HG02678 (cell line): ENCODE data around the gene MRPL37.
"Not testable (repeated sequence)": the region's sequence is repeated elsewhere in the genome, so short reads cannot be mapped to it uniquely, and the experiment has no call there.

Experiments
- ATAC-seq: cut with Tn5 transposase; IDR thresholded peaks from one replicate; pipeline ENCODE4 v1.9.1; 2021; ENCODE audit warnings: mild to moderate bottlenecking, moderate library complexity; ENCODE audit not compliant: unreplicated experiment

Gene MRPL37

DNA sequence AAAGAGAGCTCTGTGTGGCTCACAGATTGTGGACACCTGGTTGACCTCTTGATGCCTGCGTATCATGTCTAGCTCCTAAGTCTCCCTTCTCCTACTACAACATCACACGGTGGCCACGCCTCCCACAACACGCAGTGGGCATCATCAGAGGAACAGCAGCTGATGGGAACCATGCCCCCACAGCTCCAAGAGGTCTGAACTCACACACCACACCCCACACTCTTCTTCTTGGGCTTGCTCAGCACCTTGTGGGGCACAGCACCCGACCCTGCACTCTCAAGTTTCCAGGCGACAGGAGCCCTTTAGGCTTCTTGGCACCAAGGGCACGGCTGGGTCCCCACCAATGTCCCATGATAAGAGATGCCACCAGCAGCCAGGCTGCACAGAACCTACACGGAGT is 28.4 kb upstream of the MRPL37 start:
- ATAC-seq: no peak

DNA sequence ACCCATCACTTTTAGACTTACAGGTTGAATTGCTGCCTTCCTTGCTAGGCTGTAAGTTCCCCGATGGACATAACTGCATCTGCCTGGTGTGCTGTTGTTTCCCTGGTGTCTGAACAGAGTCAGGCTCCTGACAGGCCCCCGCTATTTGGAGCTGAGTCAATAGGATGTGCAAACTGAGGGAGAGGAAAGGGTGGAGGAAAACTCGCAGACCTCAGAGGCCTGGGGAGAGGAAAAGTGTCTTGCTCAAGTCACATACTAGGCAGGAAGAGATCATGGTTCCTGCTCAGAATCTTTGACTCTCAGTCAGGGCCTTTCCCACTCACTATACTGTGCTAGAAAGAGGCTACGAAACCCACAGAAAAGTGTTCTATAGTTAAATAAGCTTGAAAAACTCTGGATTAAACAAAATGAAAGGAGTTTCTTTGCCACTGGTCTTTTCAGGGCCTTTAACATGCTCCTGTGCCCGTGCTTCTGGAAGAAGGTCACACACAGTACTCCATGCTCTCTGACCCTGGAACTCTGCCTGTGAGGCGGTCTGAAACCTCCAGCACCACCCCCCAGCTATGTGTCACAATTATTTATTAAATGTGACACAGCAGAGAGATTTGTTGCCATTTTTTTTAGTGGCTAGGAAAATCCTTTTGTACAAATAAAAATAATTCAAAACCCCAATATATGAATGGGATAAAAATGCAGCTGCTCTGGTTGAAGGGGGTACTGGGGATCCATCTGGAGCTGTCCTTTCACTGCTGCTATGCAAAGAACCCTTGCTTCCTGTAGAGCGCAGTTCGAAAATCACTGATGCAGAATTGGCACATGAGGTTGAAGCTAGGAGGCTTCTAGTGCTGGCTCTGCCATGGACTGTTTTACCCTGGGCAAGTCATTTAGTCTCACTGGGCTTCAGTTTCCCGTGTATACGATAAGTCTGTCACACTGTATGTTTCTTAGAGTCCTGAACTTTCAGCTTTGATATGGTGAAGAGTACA is 27.1 kb upstream of the MRPL37 start:
- ATAC-seq: no peak

DNA sequence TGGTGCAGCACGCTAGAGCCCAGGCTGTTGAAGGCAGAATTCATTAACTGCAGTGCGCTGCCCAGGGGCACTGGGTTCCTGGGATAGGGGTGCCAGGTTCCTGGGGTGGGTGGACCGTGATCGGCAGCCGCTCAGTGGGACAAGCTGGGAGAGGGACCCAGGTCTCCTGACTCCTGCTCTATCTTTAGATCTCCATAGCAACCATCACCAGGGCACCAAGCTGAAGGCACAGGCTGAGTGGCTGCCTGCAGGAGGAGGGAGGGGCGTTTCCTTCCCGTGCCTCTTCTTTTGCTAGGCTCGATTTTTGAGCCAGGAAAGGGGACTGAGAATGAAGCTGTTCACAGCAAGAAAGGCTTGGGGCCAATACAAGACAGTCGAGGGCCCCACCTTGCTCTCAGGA is 26.3 kb upstream of the MRPL37 start:
- ATAC-seq: no peak

DNA sequence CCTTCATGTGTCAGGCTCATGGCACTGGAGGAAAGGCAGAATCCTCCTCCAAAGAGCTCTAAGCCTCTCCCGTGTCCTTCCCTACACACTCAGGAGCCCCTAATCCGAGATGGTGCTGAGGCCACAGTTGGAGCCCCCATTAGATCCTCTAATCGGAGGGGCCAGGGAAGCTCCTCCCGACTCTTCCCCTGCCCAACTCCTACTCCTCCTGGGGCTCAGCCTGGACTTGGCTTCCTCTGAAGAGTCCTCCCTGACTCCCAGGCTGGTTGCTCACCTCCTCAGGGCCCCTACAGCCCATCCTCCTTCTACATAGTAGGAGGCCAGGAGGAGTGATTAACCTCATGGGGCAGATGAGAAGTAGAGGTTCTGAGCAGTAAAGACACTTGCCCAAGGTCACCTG is 25.9 kb upstream of the MRPL37 start:
- ATAC-seq: no peak

DNA sequence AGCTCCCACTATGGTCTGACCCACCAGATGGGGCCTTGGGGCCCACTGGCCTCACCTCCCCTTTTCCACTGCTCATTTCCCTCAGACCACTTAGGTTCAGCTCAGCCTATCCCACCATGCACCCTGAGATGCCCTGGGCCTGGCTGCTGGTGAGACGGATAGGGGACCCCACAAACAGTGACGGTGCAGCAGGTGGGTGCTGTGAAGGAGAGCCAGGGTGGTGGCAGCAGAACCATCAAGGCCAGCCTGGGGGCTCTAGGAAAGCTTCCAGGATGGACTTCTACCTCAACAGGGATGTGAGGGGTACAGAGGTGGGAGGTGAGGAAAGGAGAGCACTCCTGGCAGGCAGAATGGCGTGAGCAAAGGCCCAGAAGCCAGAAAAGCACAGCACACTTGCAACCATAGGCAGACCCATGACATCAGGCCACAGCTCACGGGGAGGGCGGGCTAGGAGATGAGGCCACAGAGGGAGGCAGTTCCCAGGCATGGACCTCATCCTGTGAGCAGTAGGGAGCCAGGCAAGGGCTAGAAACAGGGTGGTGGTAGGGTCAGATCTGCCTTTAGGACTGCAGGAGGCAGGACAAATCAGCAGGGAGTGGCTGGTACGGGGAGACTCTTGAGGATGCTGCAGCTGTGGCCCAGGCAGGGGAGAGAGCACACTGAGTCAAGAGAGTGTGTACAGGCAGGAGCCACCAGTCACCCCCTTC is 23.2 kb upstream of the MRPL37 start:
- ATAC-seq: no peak

DNA sequence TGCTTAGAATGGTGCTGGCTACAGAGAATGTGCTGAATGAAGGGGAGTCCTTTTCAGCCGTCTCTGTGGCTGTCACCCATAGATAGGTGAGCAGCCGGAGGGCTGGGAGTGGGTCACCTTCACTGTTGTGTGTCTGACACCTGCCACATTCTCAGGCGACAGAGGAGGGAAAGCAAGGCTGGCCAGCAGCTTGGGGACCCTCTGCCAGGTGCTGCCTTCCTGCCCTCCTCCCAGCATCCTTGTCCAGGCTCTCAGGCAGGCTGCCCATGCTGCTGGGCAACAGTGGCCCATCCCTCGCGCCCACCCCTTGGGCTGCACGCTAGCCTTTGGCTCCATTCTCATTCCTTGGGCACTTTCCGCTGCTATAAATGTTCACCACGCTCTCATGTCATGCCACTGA is 22.2 kb upstream of the MRPL37 start:
- no peak for ATAC-seq

DNA sequence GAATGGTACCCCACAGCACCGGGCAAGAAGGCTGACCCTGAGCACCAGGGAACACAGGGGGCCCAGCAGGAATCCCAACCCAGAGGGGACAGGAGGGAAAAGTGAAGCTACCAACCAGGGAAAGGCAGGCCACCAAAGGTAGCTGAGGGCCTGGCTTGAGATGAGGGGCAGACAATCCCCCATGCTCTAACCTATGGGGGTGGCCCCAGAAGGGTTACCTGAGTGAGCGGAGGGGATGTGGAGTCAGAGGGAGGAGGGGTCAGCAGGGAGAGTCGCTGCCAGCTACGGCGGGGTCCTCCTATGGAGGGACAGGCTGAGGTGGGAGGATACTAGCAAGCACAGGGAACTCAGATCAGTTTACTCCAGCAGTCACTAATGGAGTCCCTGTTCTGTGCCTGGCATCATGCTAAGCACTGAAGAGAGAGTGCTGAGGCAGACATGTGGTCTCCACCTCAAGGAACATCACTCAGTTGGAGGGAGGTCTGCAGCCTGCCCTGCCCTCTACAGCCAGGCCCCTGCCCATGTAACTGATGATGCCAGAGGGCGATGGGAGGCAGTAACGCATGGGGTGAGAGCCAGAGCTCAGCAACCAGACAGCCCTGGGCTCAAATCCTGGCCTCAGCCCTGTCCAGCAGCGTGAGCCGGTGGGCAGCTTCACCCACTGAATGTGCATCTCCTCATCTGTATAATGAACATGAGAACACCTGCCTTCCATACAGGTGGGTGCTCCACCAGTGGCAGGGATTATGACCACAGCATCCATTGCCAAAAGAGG is 21.5 kb upstream of the MRPL37 start:
- no peak for ATAC-seq

DNA sequence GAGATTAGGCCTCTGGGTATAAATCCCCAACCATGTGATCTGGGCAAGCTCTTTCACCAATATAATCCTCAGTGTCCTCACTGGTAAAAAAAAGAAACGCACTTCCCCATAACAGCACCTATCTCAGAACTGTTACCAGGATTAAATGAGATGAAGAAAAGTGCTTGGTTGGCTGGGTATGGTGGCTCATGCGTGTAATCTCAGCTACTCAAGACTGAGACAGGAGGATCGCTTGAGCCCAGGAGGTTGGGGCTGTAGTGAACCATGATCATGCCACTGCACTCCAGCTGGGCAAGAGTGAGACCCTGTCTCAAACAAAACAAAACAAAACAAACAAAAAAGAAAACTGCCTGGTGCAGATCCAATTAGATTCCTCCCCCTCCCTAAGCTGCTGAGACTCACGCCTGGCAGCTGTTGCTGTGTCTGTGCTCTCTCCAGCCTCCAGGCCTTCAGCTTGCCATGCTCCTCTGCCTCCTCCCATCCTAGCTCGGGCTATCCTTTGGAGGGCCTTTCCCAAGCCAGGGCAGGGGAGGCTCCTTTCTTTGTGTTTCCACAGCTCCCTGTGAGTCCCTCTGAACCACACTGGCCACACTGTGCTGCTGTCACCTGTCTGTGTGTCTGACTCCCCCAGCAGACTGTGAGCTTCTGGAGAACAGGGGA is 19.1 kb upstream of the MRPL37 start:
- no peak for ATAC-seq

DNA sequence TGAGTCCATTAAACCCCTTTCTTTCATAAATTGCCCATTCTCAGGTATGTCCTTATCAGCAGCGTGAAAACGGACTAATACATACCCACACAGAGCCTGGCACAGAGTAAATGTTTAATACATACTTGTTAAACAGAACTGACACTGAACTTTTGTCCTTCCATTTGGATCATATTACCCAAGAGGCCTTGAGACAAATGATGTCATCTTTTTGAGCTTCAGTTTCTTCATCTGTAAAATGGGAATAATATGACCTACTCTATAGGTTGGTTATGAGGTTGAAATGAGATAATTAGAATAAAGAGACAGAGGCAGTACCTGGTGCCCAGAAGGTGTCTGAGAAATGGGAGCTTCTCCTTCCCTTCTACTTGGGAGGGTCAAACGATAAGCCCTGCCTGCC is 13.9 kb upstream of the MRPL37 start:
- ATAC-seq: no peak

DNA sequence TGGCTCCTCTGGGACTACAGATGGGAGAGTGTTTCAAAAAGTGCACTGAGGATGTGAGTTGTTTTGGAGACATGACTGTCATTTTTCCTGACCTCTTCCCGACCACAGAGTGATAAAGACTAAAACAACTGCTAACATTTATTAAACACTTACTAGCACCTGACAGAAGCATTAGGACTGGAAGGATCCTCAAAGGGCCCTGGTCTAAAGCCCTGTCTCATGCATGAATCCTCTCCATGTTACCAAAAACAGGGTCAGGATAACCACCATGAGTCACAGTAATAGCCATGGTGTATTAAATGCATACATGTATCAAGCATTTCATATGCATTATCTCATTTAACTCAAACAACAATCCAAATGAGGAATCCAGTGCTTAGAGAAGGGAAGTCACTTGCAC is 11.7 kb upstream of the MRPL37 start:
- no peak for ATAC-seq

DNA sequence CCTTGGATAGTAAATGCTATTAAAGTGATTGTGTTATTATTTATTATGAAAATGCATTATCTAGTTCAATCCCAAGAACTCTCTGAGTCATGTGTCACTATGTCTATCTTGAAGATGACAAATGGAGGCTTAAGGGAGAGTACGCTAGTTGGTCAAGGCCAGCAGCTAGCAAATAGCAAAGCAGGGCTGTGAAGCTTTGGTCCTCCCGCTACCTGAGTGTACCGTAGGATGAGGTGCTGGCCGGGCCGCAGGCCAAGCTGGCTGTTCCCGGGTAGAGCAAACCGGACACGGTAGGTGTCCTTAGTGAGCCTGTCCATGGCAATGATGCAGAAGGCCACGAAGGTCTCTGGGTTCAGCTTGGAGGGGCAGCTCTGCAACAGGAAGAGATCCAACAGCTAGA is 9.4 kb upstream of the MRPL37 start:
- no peak for ATAC-seq

DNA sequence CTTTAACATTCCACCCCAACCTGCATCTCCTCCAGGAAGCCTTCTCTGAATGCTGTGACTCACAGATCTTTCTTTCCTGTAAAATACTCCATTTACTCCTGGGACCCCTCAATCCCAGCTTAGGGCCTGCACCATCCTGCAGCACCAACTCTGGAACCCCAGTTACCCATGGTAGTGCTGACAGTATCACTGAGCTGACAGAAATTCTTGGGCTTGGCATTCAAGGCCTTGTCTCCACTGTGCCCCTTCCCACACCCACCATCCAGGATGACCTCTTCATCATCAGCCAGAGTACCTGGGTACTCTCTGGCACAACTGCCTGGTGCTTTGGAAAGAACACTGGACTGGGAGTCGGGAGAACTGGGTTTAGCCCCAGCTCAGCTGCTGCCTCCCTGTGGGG is 8.4 kb upstream of the MRPL37 start:
- no peak for ATAC-seq

DNA sequence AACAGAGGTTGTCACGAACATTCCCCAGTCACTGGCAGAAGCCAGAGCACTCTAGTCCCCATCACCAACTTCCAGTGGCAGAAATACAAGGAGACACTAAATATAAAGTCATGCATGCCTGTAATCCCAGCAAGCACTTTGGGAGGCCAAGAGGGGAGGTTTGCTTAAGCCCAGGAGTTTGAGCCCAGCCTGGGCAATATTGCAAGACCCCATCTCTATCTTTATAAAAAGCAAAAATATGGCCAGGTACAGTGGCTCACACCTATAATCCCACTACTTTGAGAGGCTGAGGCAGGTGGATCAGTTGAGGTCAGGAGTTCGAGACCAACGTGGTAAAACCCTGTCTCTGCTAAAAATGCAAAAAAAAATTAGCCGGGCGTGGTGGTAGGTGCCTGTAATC is 6.5 kb upstream of the MRPL37 start:
- ATAC-seq: no peak

DNA sequence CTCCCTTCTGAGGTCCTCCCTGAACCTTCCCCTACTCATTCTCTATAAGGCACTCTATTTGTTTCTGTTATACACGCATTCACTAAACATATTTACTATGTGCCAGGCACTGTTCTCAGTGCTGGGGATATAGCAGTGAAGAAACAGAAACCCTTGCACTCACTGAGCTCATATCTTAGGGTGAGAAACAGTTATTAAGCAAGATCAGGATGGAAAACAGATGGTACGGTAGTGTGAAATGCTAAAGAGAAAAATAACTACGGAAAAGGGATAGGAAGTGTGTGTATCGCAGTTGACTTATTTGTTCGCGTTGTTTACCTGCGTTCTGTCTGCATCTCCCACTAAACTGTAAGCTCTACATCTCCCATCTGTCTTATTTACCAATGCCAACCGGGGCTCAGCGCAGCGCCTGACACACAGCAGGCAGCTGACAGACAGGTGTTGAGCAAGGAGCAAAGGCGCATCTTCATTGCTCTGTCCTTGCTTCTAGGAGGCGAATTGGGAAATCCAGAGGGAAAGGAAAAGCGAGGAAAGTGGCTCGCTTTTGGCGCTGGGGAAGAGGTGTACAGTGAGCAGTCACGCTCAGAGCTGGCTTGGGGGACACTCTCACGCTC is 709 bp upstream of the MRPL37 start:
- no peak for ATAC-seq

DNA sequence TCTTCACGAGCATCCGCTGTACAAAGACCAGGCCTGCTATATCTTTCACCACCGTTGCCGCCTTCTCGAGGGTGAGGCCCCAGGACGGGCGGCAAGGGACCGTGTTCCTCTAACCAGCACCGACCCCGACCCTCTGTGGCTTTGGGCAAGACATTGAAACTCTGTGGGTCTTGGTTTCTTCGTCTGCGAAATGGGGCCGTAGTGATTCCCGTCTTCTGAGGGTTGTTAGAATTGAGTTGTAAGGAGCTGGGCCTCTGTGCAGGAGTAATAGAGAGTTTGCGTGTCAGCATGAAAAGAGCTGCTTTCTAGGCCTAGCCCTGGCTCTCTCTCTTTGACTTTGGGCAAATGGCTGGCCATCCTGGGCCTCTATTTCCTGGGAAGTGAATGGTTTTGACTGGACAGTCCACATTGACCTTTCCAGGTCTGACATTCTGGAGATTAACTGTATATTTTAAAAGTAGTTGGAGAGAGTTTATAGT is 591 bp downstream of the MRPL37 start:
- no peak for ATAC-seq

DNA sequence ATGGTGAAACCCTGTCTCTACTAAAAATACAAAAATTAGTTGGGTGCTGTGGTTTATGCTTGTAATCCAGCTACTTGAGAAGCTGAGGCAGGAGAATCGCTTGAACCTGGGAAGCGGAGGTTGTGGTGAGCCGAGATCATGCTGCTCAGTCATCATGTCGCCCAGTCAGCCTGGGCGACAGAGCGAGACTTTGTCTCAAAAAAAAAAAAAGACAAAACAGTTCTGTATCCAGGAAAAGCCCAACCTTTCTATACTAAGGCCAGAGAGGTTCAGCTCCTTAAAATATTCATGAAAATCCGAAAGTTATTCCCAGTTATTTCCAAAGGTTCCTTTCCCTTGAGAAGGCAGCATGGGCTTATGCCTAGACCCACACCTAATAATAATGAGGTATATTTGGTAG is 4.2 kb downstream of the MRPL37 start:
- no peak for ATAC-seq

DNA sequence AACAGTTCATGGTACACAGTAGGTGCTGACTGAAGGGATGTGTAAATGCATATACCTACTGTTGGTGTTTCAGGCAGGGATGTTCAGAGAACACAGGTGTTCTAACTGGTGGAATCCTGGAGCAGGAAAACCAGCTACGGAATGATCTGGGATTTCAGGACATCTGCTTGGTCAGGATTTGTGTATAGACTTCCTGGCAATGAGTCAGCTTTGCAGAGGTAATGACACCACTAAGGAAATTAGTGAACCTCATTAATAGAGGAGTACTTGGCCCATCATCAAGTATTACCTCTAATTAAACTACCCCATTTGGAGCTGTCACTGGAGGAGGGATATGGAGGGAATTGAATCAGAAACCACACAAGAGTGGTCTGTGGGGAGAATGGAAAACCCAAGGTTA is 7.3 kb downstream of the MRPL37 start:
- no peak for ATAC-seq

DNA sequence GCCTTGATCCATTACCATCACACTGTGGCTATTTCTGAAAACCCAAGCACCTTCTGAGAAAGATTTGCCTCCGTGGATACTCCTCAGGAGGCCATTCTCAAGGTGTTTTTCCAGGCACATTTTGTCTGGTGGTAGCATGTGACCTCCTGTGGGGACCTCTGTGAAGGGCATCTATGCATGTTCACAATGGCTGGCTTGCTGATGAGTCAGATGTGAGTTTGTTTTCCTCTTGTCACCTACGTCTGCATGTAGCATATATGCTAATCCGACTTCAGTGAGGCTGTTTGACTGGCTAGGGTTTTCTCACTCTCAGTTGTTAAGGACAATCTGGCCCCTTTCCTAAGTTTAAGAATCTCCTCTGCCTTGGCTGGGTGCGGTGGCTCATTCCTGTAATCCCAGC is 7.9 kb downstream of the MRPL37 start:
- ATAC-seq: not testable (repeated sequence)

DNA sequence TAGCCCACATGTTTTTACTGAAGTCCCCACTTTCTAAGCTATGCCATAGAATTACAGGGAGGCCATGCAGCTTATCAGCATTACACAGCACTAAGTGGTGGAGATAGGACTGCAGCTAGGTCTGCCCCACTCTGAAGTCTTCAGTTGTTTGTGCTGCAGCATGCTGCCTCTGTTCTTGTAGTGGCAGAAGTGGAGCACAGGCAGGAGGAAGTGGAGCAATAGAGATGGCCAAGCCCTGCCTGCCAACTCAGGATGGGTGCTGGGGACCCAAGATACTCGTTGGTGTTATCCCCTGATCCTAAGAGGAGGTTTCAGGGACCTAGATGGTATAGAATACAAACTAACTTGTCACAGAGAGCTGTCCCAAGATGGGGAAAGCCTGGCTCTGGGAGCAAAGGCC is 12.9 kb downstream of the MRPL37 start:
- ATAC-seq: no peak

DNA sequence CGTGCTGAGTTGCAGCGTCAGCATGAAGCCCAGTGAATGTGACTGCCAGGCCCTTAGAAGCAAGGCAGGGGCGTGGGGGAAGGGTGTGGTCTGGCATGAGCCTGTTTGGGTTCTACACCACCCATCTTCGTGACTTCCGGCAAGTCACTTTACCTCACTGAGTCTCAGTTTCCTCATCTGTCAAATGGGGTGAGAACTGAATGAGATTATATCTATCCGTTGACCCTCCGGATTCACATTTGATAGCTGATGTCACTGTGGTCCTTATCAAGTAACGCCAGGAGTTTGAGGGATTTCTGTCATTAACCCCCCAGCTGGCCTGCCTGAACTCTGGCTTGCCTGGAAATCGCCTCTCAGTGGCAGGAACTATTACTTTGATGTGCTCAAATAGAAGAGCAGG is 15.6 kb downstream of the MRPL37 start:
- ATAC-seq: no peak
